K562 (cell line): ENCODE measurements around the gene GRXCR2. TPM values are rescaled to one million over a fixed set of nuclear protein-coding genes. Genes with fewer than 3 reads are reported as not detected.

ENCODE experiments used
- ATAC-seq: fragments of 200-7000 bp; cut with Tn5 transposase; 3 replicates; pipeline ENCODE4 v1.9.1; 2020; ENCODE audit warnings: moderate library complexity
- BruUV-seq: library from RNA; stranded (reverse); fragments of 400-500 nt; replicated peaks from 2 replicates; lab custom pipeline; 2021; lab: Mats Ljungman, UMichigan
- CTCF ChIA-PET: fragments of 300-600 bp; formaldehyde crosslinking; extraction: SDS; loops from one replicate; lab custom pipeline; 2021; ENCODE audit warnings: low intra/inter-chr PET ratio; lab: Yijun Ruan, JAX
- POLR2A ChIA-PET: fragments of 300-600, 350-650 bp; sonication (Branson Sonifier 250); formaldehyde crosslinking; extraction: SDS; loops from one replicate; lab custom pipeline; 2021; ENCODE audit warnings: antibody characterized with exemption, inconsistent platforms; lab: Yijun Ruan, JAX
- DNase-seq, 4 experiments: peaks; one replicate each; pipeline versions ENCODE4 v3.0.0 to v3.0.0-alpha.2; 2011 to 2018; ENCODE audit warnings: low spot score in 3 of 4, mixed read lengths in 3 of 4; ENCODE audit errors: extremely low read depth in 1 of 4
- FAIRE-seq: peaks from 2 replicates; lab custom pipeline; 2011; peaks lifted over from hg19 to GRCh38; lab: Jason Lieb, UNC
- H2AFZ ChIP-seq: 2 replicates; pipeline ENCODE4 v1.6.0; 2011; ENCODE audit warnings: low read depth, low read length, control low read depth, inconsistent platforms
- H3K27ac ChIP-seq: fragments of 200-600 bp; 3 replicates; pipeline ENCODE4 v1.8.0; 2011; ENCODE audit warnings: low read depth, mild to moderate bottlenecking, control low read depth, inconsistent platforms, low read length, moderate library complexity, mixed read lengths; ENCODE audit errors: extremely low read depth
- H3K27me3 ChIP-seq, 2 experiments: fragments of 300-600 bp in 1 of 2; 2 replicates in 1 of 2; 3 replicates in 1 of 2; pipeline versions ENCODE4 v1.6.0 to v1.8.0; 2011; ENCODE audit warnings: inconsistent platforms in 2 of 2, low read length in 2 of 2, mild to moderate bottlenecking in 1 of 2, mixed read lengths in 1 of 2, moderate library complexity in 1 of 2; ENCODE audit not compliant: control insufficient read depth in 2 of 2, insufficient read depth in 2 of 2
- H3K36me3 ChIP-seq: fragments of 300-600 bp; 3 replicates; pipeline ENCODE4 v1.8.0; 2011; ENCODE audit warnings: mild to moderate bottlenecking, low read length, inconsistent platforms; ENCODE audit not compliant: control insufficient read depth, insufficient read depth
- H3K4me1 ChIP-seq, 2 experiments: fragments of 200-600 bp in 1 of 2; replicated peaks in 1 of 2; 2 replicates in 1 of 2; 3 replicates in 1 of 2; pipeline versions ENCODE4 v1.5.1 to v1.8.0; 2011; ENCODE audit warnings: inconsistent platforms in 2 of 2, low read length in 2 of 2, mild to moderate bottlenecking in 1 of 2, mixed read lengths in 1 of 2, moderate library complexity in 1 of 2; ENCODE audit not compliant: control insufficient read depth in 2 of 2, insufficient read depth in 2 of 2
- H3K4me2 ChIP-seq: 2 replicates; pipeline ENCODE4 v1.6.1; 2011; ENCODE audit warnings: low read length, control low read depth, inconsistent platforms, mixed read lengths; ENCODE audit not compliant: insufficient read depth
- H3K4me3 ChIP-seq: fragments of 200-600 bp; sonication (generic), shearing (Covaris generic); 2 replicates; pipeline ENCODE4 v1.5.1; 2016; ENCODE audit warnings: control low read depth, inconsistent platforms
- H3K79me2 ChIP-seq: fragments of 200-600 bp; 3 replicates; pipeline ENCODE4 v1.8.0; 2011; ENCODE audit warnings: low read length, inconsistent platforms; ENCODE audit not compliant: control insufficient read depth, insufficient read depth
- H3K9ac ChIP-seq, 2 experiments: 2 replicates each; pipeline versions ENCODE4 v1.6.0 to v1.6.1; 2011; ENCODE audit warnings: low read depth in 2 of 2, low read length in 2 of 2, control low read depth in 1 of 2, inconsistent platforms in 1 of 2, mild to moderate bottlenecking in 1 of 2, mixed read lengths in 1 of 2; ENCODE audit not compliant: insufficient read depth in 1 of 2
- H3K9me1 ChIP-seq: one replicate; pipeline ENCODE4 v1.6.0; 2011; ENCODE audit warnings: inconsistent platforms, mild to moderate bottlenecking, low read length, moderate library complexity; ENCODE audit not compliant: control insufficient read depth, insufficient read depth
- H3K9me3 ChIP-seq: replicated peaks from 2 replicates; pipeline ENCODE4 v1.5.1; 2011; ENCODE audit warnings: low read depth, low read length, inconsistent platforms; ENCODE audit not compliant: control insufficient read depth, insufficient read depth
- H4K20me1 ChIP-seq: replicated peaks from 2 replicates; pipeline ENCODE4 v1.6.1; 2011; ENCODE audit warnings: low read length, inconsistent platforms, mixed read lengths; ENCODE audit not compliant: control insufficient read depth, insufficient read depth
- ELK1 ChIP-seq: sonication (generic); formaldehyde crosslinking; IDR thresholded peaks from 2 replicates; pipeline ENCODE4 v1.8.1; 2022; ENCODE audit warnings: missing genetic modification reagents
- ELK3 ChIP-seq: fragments of 450-650 bp; formaldehyde crosslinking; IDR thresholded peaks from 2 replicates; pipeline ENCODE4 v1.4.0; 2020; ENCODE audit warnings: mild to moderate bottlenecking
- EP300 ChIP-seq: IDR thresholded peaks from 2 replicates; pipeline ENCODE4 v1.6.1; 2012; ENCODE audit warnings: low read length, improper control_type of control experiment
- FOXM1 ChIP-seq, 2 experiments: fragments of 450-650 bp in 1 of 2; sonication (generic) in 1 of 2; formaldehyde crosslinking in 1 of 2; IDR thresholded peaks; 2 replicates each; pipeline versions ENCODE4 v1.6.1 to v1.9.0; 2017 to 2022; ENCODE audit warnings: low read depth in 2 of 2, mild to moderate bottlenecking in 2 of 2, missing genetic modification reagents in 1 of 2, moderate library complexity in 1 of 2
- FUS ChIP-seq: fragments of 200-400 bp; formaldehyde crosslinking; optimal IDR thresholded peaks from 2 replicates; pipeline ENCODE3; 2017; ENCODE audit warnings: low read depth, low read length
- GTF2A2 ChIP-seq: IDR thresholded peaks from 2 replicates; pipeline ENCODE4 v1.6.1; 2016; ENCODE audit warnings: mild to moderate bottlenecking, missing genetic modification characterization, missing compliant biosample characterization
- GTF2B ChIP-seq: IDR thresholded peaks from 2 replicates; pipeline ENCODE4 v1.6.1; 2011; ENCODE audit not compliant: insufficient read length; ENCODE audit errors: extremely low read depth
- GTF2F1 ChIP-seq: IDR thresholded peaks from 2 replicates; pipeline ENCODE4 v1.6.1; 2011; ENCODE audit warnings: low read depth, low read length, improper control_type of control experiment
- HCFC1 ChIP-seq: IDR thresholded peaks from 2 replicates; pipeline ENCODE4 v1.6.1; 2012; ENCODE audit warnings: low read depth, low read length, improper control_type of control experiment
- JUN ChIP-seq, 2 experiments: sonication (generic) in 1 of 2; formaldehyde crosslinking in 1 of 2; IDR thresholded peaks; 2 replicates each; pipeline versions ENCODE4 v1.6.1 to v1.8.0; 2012 to 2022; ENCODE audit warnings: borderline replicate concordance in 2 of 2, mild to moderate bottlenecking in 2 of 2, improper control_type of control experiment in 1 of 2, low read depth in 1 of 2, low read length in 1 of 2, missing genetic modification reagents in 1 of 2
- NFYB ChIP-seq: IDR thresholded peaks from 2 replicates; pipeline ENCODE4 v1.6.1; 2011; ENCODE audit warnings: mild to moderate bottlenecking, moderate library complexity; ENCODE audit not compliant: insufficient read length; ENCODE audit errors: extremely low read depth
- NR4A1 ChIP-seq, 2 experiments: fragments of 250-450 bp in 1 of 2; fragments of 450-650 bp in 1 of 2; sonication (Bioruptor Pico) in 1 of 2; IDR thresholded peaks; 2 replicates each; pipeline versions ENCODE4 v1.4.0 to v1.6.1; 2016 to 2020; ENCODE audit warnings: mild to moderate bottlenecking in 2 of 2, missing compliant biosample characterization in 1 of 2, missing genetic modification characterization in 1 of 2, moderate library complexity in 1 of 2
- POLR2AphosphoS5 ChIP-seq: IDR thresholded peaks from 2 replicates; pipeline ENCODE4 v1.6.1; 2011; ENCODE audit warnings: mild to moderate bottlenecking, low read depth, low read length, moderate library complexity; ENCODE audit not compliant: control insufficient read depth, insufficient read depth
- RBM34 ChIP-seq: fragments of 200-400 bp; formaldehyde crosslinking; IDR thresholded peaks from 2 replicates; pipeline ENCODE4 v1.6.1; 2018; ENCODE audit warnings: low read length, borderline replicate concordance; ENCODE audit not compliant: insufficient read depth
- SMARCC2 ChIP-seq: fragments of 450-650 bp; IDR thresholded peaks from 2 replicates; pipeline ENCODE4 v1.6.1; 2017; ENCODE audit warnings: antibody characterized with exemption, moderate library complexity, mild to moderate bottlenecking, low read depth
- XRCC5 ChIP-seq: fragments of 200-400 bp; formaldehyde crosslinking; IDR thresholded peaks from 2 replicates; pipeline ENCODE4 v1.6.1; 2017; ENCODE audit warnings: low read depth, mild to moderate bottlenecking, low read length
- ZNF696 ChIP-seq: fragments of 250-450 bp; sonication (Bioruptor Pico); conservative IDR thresholded peaks from 2 replicates; pipeline ENCODE4 v1.4.0; 2020; ENCODE audit warnings: mild to moderate bottlenecking, moderate library complexity
- ZNF717 ChIP-seq: fragments of 250-450 bp; sonication (Bioruptor Pico); IDR thresholded peaks from 2 replicates; pipeline ENCODE4 v1.5.0; 2021
- ZNF77 ChIP-seq: fragments of 250-450 bp; sonication (Bioruptor Pico); IDR thresholded peaks from 2 replicates; pipeline ENCODE4 v1.5.0; 2020
- ZNF79 ChIP-seq: fragments of 250-450 bp; sonication (Bioruptor Pico); IDR thresholded peaks from 2 replicates; pipeline ENCODE4 v1.4.0; 2020; ENCODE audit warnings: low read depth, mild to moderate bottlenecking, moderate library complexity
- WGBS: fragments of 100-300 bp; shearing (Covaris generic); methylation state at CpG from one replicate; pipeline ENCODE4 v1.1.6; 2016; ENCODE audit warnings: low coverage, mixed read lengths; ENCODE audit not compliant: insufficient coverage; ENCODE audit errors: missing lambda C conversion rate; 5-methylcytosine and 5-hydroxymethylcytosine counted together
- in situ Hi-C: fragments of 300-500 bp; cut with MboI; formaldehyde crosslinking; loops from 4 replicates; pipeline ENCODE4 v1.15.0; 2018; ENCODE audit warnings: inconsistent platforms, mixed read lengths
- intact Hi-C: fragments of 100-400 bp; cut with micrococcal nuclease; formaldehyde crosslinking; loops from 2 replicates; pipeline ENCODE4 v1.14.2; 2022
- polyA plus RNA-seq, 8 experiments: library from polyadenylated mRNA; depleted of rRNA in 4 of 8; stranded (reverse) in 5 of 8; unstranded in 3 of 8; fragments of >200 nt; fragmentation: Nextera tagmentation in 2 of 8; fragmentation: Illumina TruSeq in 1 of 8; extraction: Ambion mirVana in 2 of 8; extraction: Trizol in 1 of 8; gene quantifications; 2 replicates each; pipeline versions ENCODE4 v1.2.1 to v1.2.3, GENCODE V29; 2011 to 2014; ENCODE audit warnings: inconsistent platforms in 1 of 8, missing spikeins in 1 of 8
- total RNA-seq, 7 experiments: library from RNA; depleted of rRNA in 6 of 7; stranded (reverse); fragments of >200 nt in 6 of 7; fragmentation: Illumina TruSeq in 2 of 7; extraction: Trizol in 2 of 7; gene quantifications; 2 replicates each; pipeline versions ENCODE4 v1.2.1 to v1.2.3, GENCODE V29; 2011 to 2021; ENCODE audit warnings: low replicate concordance in 1 of 7

GRXCR2 gene
- total and polyA plus RNA-seq, 9 of the 15 experiments (the other 6 are each of a cell fraction or from before 2014, with no cell fraction given) = not detected

- Histone ChIP-seq H4K20me1 (no peaks in the 10 kb centered on the region), H3K9ac (peak overlapping the region; percentile 70 to 93), H3K36me3 (no peaks in the 10 kb centered on the region), H3K4me1 (peaks cover 14 to 54% of the 10 kb centered on the region in 2 experiments), H3K9me3 (no peaks in the 10 kb centered on the region), H2AFZ (peak overlapping the region; percentile 98), H3K27ac (peak overlapping the region; percentile 61; the same call in 2 of the 3 replicates), H3K4me3 (peak overlapping the region; percentile 80), H3K9me1 (no peaks in the 10 kb centered on the region), H3K79me2 (peaks cover 50% of the 10 kb centered on the region), H3K27me3 (no peaks in the 10 kb centered on the region), H3K4me2 (peak overlapping the region; percentile 95)
- ChIA-PET POLR2A (interaction anchor here (0.9 to 2.7 kb wide), 6 partner anchors 9 to 135 kb away, joined by 3 to 19 read pairs (median 6); no protein-coding TSS in a partner anchor), CTCF (no interaction called here)
- in situ Hi-C loops (loop anchor here (5.0 to 10.0 kb wide), 2 partner anchors 53 to 370 kb away; partner anchors contain the start of gene RBM27), intact Hi-C loops (loop anchor here (2.0 to 5.0 kb wide), 3 partner anchors 20 to 1632 kb away; no protein-coding TSS in a partner anchor)
- DNase-seq = peak in 1 of 4 experiments; percentile 40
- BruUV-seq = TSS peak; percentile 48
- peak; percentile 7; the same call in 1 of the 3 replicates for ATAC-seq
- FAIRE-seq = no peak
- WGBS = under 1% methylated on average over 10 of the region's 10 CpGs
- TF ChIP-seq SMARCC2 (no peak), GTF2F1 (no peak), ELK1 (CRISPR knock-in tag) (no peak), ELK3 (no peak), ZNF77 (CRISPR knock-in tag) (no peak), NFYB (no peak), ZNF717 (CRISPR knock-in tag) (no peak), RBM34 (no peak), GTF2B (no peak), GTF2A2 (no peak), XRCC5 (0 out of 2 replicates have a peak, but pooled peaks have one; percentile 12), JUN (IDR thresholded peaks at IDR 0.05; ENCODE audit: borderline replicate concordance, low read depth, low read length) (no peak), JUN (CRISPR knock-in tag; IDR thresholded peaks at IDR 0.05; ENCODE audit: borderline replicate concordance) (0 out of 2 replicates have a peak, but pooled peaks have one; percentile 23), FOXM1 (IDR thresholded peaks at IDR 0.05; ENCODE audit: low read depth) (0 out of 2 replicates have a peak, but pooled peaks have one; percentile 38), FOXM1 (CRISPR knock-in tag; IDR thresholded peaks at IDR 0.05; ENCODE audit: low read depth) (no peak), NR4A1 (CRISPR knock-in tag; IDR thresholded peaks at IDR 0.05) (no peak), NR4A1 (tag; IDR thresholded peaks at IDR 0.05) (no peak), POLR2AphosphoS5 (no peak), ZNF696 (CRISPR knock-in tag) (no peak), EP300 (no peak), ZNF79 (CRISPR knock-in tag) (no peak), HCFC1 (no peak), FUS (no peak)
These were observed 38.3 kb downstream of the GRXCR2 start for GRCh38 chr5:145834554-145834916.
